ENCODE measurements around the gene LGALS9B.
"Not testable (repeated sequence)": the region's sequence is repeated elsewhere in the genome, so short reads cannot be mapped to it uniquely, and the experiment has no call there.

The LGALS9B gene

GRCh38 chr17:20466999-20467398 lies 340 bp downstream of the LGALS9B start:
- not testable (repeated sequence) for DNase-seq (ENCODE audit: low read depth, low spot score)

GRCh38 chr17:20466553-20466952 lies 786 bp downstream of the LGALS9B start:
- not testable (repeated sequence) for DNase-seq (ENCODE audit: low read depth, low spot score)

DNA sequence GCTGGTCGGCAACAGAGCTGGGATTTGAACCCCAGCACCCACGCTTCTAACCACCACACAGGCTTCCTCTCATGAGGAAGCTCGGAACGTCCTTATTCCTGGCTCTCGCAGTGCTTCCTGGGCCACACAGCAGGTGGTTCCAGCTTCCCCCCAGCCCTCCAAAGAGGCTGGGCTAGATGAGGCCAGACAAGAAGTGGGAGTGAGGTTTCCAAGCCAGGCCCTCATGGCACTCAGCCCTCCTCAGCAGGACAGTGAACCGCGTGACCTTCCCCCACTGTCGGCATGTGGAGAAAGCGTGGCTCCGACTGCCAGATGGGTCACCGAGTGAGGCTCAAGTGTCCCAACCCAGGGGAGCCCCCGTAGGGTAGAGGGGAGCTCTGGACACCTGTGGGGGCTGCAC lies 1.8 kb downstream of the LGALS9B start:
- peak; percentile 4 for DNase-seq (ENCODE audit: low read depth, low spot score)

DNA sequence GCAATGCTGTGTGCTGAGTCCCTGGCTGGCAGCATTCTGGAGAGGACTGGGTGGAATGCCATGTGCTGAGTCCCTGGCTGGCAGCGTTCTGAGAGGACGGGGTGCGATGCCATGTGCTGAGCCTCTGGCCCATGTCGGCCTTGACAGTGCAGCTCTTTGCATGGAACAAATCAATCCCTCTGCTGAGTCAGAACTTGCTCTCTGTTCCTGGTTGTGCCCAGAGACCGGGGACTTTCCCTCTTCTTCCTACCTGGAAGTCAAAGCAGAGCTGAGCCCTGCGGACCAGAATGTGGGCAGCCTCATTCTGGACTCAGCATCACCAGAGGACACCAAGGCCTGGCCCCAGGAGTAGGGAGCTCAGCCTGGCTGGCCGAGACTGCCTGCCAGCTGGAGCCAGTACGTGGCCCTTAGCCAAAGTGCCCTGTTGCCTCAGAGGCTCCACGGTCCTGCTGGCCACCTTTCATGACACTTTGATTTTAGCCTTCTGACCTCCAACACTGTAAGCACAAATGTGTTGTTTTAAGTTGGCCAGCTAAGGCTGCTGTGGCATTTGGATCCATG lies 2.4 kb downstream of the LGALS9B start:
- DNase-seq (ENCODE audit: low read depth, low spot score) = not testable (repeated sequence)

GRCh38 chr17:20462158-20462557 lies 5.2 kb downstream of the LGALS9B start:
- DNase-seq (ENCODE audit: low read depth, low spot score) = not testable (repeated sequence)

GRCh38 chr17:20457848-20458381 lies 9.4 kb downstream of the LGALS9B start:
- not testable (repeated sequence) for DNase-seq (ENCODE audit: low read depth, low spot score)

DNA sequence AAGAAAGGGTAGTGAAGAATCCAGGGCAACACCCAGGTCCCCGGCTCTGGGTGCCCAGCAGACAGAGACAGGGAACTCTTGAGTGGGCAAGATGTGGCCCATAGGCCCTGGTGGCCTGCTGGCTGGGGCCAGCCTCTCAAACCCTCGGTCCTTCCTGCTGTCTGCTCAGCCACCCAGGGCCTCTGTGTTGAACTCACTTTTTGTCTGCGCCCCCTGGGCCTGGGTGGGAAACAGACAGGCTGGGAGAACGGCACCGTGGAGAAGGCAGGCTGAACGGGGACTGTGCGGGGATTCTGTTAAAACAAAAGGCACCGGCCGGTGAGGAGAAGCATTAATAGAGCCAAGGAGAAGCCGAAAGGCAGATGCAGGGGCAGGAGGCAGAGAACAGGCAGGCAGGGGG lies 12.2 kb downstream of the LGALS9B start:
- not testable (repeated sequence) for DNase-seq (ENCODE audit: low read depth, low spot score)

GRCh38 chr17:20453820-20454434 lies 13.4 kb downstream of the LGALS9B start:
- DNase-seq (ENCODE audit: low read depth, low spot score) = not testable (repeated sequence)

GRCh38 chr17:20450852-20451251 lies 16.5 kb downstream of the LGALS9B start:
- not testable (repeated sequence) for DNase-seq (ENCODE audit: low read depth, low spot score)

DNA sequence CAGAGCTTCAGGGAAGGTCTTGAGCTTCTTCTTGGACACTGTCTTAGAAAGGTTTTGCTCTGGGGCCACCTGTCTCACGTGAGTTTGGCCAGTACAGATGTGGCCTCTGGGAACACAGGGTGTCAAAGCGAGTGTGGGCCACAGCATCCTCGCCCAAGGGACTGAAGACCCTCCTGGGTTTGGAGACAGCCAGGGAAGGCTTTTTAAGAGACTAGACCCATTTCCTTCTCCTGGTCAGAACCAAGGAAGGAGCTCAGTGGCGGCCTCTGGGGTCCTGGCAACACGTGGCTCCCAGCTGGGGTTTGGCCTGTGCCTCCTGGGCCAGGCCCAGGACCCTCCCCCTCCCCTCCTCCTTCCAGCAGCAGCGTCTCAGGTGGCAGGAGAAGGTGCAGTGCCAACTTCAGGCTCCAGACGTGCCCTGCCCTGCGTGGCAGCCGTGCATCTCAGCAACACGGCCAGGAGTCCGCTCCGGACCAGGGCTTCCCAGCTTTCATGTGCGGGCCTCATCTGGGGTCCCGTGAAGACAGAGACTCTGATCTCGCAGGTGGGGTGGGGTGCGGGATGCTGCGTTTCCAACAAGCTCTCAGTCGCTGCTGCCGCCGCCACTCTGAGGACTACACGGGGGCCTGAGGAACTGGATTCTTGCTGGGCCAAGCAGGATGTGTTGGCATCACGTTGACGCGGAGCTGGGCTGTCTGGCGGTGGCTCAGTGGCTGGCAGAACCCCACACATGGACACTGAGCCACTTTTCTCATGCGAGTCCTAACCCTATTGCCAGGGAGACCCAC lies 19.6 kb downstream of the LGALS9B start:
- not testable (repeated sequence) for DNase-seq (ENCODE audit: low read depth, low spot score)

GRCh38 chr17:20446895-20447294 lies 20.4 kb downstream of the LGALS9B start:
- DNase-seq (ENCODE audit: low read depth, low spot score) = not testable (repeated sequence)

GRCh38 chr17:20444581-20445236 lies 22.6 kb downstream of the LGALS9B start:
- not testable (repeated sequence) for DNase-seq (ENCODE audit: low read depth, low spot score)

- DNase-seq (ENCODE audit: low read depth, low spot score) = not testable (repeated sequence)
These were observed 23.2 kb downstream of the LGALS9B start for GRCh38 chr17:20444173-20444572.

DNA sequence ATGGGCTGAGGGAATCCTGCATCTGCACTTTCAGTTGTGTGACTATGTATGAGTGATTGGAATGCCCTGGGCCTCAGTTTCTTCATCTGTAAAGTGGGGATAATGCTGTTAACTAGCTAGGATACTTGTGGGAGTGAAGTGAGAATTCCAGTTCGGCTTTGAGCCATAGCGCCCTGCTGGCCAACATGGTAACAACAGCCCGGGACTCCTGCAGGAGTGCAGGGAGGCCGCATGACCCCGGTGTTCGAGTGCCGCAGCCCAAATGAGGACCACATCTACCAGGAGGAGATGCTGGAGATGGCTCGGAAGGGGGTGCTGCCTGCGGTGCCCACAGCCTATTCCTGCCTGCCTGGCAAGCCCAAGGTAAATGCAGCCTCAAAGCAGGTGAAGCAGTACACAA lies 23.7 kb downstream of the LGALS9B start:
- DNase-seq (ENCODE audit: low read depth, low spot score) = not testable (repeated sequence)

DNA sequence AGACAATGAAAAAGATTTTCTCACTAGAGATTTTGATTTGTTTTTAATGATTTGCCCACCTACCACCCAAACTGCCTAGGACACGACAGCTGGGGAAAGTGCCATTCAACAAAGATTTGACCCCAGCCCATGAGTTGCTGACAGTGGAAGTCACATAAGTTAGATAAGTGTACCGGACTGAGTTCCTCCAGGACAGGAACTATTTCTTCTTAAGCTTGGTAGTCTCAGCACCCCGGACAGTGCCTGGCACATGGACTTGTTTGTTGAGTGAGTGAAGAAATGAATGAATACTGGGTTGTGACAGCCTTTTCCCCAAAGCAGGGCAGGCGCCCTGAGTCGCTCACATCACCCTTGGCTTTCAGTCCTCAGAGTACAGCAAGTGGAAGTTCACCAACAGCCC lies 26.7 kb downstream of the LGALS9B start:
- DNase-seq (ENCODE audit: low read depth, low spot score) = not testable (repeated sequence)

GRCh38 chr17:20435166-20435565 lies 32.2 kb downstream of the LGALS9B start:
- not testable (repeated sequence) for DNase-seq (ENCODE audit: low read depth, low spot score)

GRCh38 chr17:20433382-20433781 lies 34.0 kb downstream of the LGALS9B start:
- DNase-seq (ENCODE audit: low read depth, low spot score) = not testable (repeated sequence)

GRCh38 chr17:20427264-20427663 lies 40.1 kb downstream of the LGALS9B start:
- DNase-seq (ENCODE audit: low read depth, low spot score) = not testable (repeated sequence)

DNA sequence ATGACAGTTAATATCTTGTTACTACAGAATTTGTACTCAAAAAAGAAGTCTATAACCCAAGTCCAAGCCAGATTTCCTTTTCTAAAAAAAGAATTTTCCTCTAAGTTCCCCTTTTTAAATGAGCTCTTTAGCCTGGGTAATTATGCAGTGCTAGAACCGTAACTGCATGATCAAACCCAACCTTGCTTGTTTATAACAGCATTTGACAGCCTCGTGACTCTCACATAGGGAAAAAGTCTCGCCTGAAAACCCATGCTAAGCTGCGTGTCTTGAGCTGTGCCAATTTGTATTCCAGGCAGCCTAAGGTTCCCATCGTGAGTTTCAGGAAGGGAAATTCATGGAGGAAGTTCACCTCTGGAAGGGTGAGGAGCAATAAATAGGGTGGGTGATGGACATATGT lies 44.5 kb downstream of the LGALS9B start:
- DNase-seq (ENCODE audit: low read depth, low spot score) = not testable (repeated sequence)

- DNase-seq (ENCODE audit: low read depth, low spot score) = not testable (repeated sequence)
These were observed 48.5 kb downstream of the LGALS9B start for GRCh38 chr17:20418838-20419237.

- DNase-seq (ENCODE audit: low read depth, low spot score) = not testable (repeated sequence)
These were observed 49.8 kb downstream of the LGALS9B start for GRCh38 chr17:20417492-20418080.
